ENCODE measurements around the gene REPIN1. TPM values are rescaled to one million over a fixed set of nuclear protein-coding genes. Genes with fewer than 3 reads are reported as not detected.

Gene REPIN1
- total and polyA plus RNA-seq, 7 experiments from 2014 or later, result 46.7 to 103 (median 78.4) TPM

DNA sequence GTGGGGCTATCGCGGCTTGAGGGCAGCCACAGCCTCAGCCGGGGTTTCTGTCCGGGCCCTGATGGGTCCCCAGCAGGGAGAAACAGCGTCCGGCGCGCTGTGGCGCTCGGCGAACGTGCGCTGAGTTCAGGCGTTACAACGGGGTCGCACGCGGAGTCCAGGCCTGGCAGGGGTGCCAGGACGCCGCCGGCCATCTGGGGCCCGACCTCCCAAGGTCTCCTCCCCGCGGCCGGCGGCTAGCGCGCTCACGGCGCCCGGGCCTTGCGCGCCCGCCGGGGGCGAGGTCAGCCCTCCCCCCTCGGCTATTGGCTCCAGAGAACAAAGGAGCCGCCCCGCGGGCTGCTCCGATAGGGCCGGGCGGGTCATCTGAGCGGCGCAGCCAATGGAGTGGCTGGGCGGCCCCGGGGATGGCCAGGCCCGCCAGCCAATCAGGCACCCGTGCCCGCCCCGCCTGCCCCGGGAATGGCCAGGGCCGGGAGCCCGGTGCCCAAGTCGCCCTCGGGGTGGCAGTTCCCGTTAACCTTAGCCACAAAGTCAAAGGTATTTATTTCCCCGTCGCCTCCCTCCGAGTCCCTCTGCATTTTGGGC, 10.3 kb downstream of the REPIN1 start, which contains the start of gene ZNF775:
TSS of gene ZNF775 (plus strand) at position 478 of the 588 bp plus-strand sequence. CDS start 9,141 bp downstream, outside the sequence.
- ChIA-PET POLR2A (interaction anchor here (0.7 to 2.3 kb wide), 5 partner anchors 10 to 376 kb away, joined by 3 to 35 read pairs (median 8); partner anchors contain the start of genes ACTR3C, LRRC61 and REPIN1), CTCF (interaction anchor here (1.1 to 1.3 kb wide), 2 partner anchors 24 to 27 kb away, joined by 3 read pairs; a partner anchor contains a TSS)
- DNase-seq (peak; percentile 87 to 96 (median 90)), ATAC-seq (peak; percentile 98)
- peaks cover 0 to 6% (median 0%) of the 10 kb centered on the region in 3 experiments for H3K36me3 ChIP-seq (ENCODE audit: control insufficient read depth in 2 of 3, insufficient read depth in 3 of 3, low read length in 3 of 3)
- H3K4me3 ChIP-seq (ENCODE audit: low read length), result peak within 1 kb of the TSS; percentile 68
- H3K27me3 ChIP-seq (ENCODE audit: control insufficient read depth in 2 of 2, insufficient read depth in 2 of 2, low read length in 2 of 2), result no peaks in the 10 kb centered on the region
- H3K36me3 Mint-ChIP-seq, result peaks cover 0 to 7% (median 0%) of the 10 kb centered on the region in 5 donors
- H3K4me1 Mint-ChIP-seq, result peaks cover 32 to 57% (median 46%) of the 10 kb centered on the region in 7 donors
- no peaks in the 10 kb centered on the region for H3K27me3 Mint-ChIP-seq
- H3K9me3 Mint-ChIP-seq, result no peaks in the 10 kb centered on the region
- peak within 1 kb of the TSS; percentile 84 to 95 (median 90) for H3K4me3 Mint-ChIP-seq
- H3K9me3 ChIP-seq (ENCODE audit: control insufficient read depth in 2 of 3, low read length in 3 of 3), result no peaks in the 10 kb centered on the region
- H3K27ac ChIP-seq (ENCODE audit: low read depth, low read length), result peak within 1 kb of the TSS; percentile 91
- H3K4me1 ChIP-seq (ENCODE audit: control insufficient read depth in 2 of 2, insufficient read depth in 2 of 2, low read length in 2 of 2), result peaks cover 4 to 30% of the 10 kb centered on the region in 2 donors
- peak within 1 kb of the TSS; percentile 61 to 95 (median 86) for H3K27ac Mint-ChIP-seq
- intact Hi-C loops (cut with micrococcal nuclease), result loop anchor here (1.0 to 5.0 kb wide), 9 partner anchors 10 to 963 kb away; partner anchors contain the start of genes ACTR3C (in 2 of the 2), LRRC61 (in 2 of the 2), FASTK (in 1 of the 2) and NUB1 (in 1 of the 2)

DNA sequence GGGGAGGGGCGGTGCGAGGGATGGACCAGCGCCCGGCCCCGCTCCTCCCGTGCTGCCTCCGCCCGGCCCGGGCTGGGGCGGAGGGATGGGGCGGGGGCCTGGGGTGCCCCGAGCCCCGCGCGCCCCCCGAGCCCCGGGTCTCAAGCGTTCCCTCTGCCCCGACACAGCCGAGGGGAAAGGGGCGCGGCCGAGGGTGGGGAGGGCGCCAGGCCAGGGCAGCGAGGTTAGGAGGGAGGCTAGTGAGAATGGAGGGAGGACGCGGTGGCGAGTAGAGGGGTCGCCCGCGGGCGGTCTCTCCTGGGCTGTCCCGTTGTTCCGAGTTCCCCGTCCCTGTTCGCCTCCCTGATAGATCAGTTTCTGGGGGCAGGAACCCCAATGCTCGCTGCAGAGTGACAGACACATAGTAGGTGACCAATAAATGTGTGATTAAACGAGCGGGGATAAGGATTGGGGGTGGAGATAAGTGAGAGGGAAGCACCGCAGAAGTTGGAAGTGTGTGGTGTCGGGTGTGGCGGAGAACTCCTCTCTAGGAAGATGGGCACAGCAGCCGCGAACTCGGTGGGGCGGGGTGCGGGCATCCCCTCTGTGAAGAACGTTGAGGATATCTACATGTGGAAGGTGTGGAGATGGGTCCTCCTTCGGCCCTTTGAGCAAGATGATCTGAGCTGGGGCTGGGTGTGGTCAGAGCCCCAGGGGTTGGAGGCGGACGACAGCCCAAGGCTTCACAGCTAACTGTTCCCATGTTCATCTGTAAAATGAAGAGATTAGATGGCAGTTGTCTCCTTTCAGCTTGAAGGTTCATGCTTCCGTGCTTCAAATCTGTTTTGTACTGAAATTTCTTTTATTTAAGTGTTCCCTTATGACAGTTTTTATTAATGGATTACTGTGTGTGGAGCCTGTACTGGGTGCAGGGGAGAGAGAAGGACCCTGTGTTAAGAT, 11.1 kb downstream of the REPIN1 start:
- intact Hi-C loops (cut with micrococcal nuclease), result loop anchor here (1.0 to 5.0 kb wide), 9 partner anchors 10 to 963 kb away; partner anchors contain the start of genes ACTR3C (in 2 of the 2), LRRC61 (in 2 of the 2), FASTK (in 1 of the 2) and NUB1 (in 1 of the 2)
- DNase-seq (peak in 1 of 9 donors; percentile 24), ATAC-seq (no peak)
- ChIA-PET CTCF (no interaction called here), POLR2A (interaction anchor here (1.3 to 1.5 kb wide), 3 partner anchors 10 to 22 kb away, joined by 3 to 7 read pairs (median 4); partner anchors contain the start of gene REPIN1)
- Histone ChIP-seq H3K36me3 (ENCODE audit: control insufficient read depth in 2 of 3, insufficient read depth in 3 of 3, low read length in 3 of 3) (no peaks in the 10 kb centered on the region), H3K4me3 (ENCODE audit: low read length) (peak overlapping the region; percentile 68), H3K4me1 (ENCODE audit: control insufficient read depth in 2 of 2, insufficient read depth in 2 of 2, low read length in 2 of 2) (peaks cover 4 to 30% of the 10 kb centered on the region in 2 donors), H3K27me3 (ENCODE audit: control insufficient read depth in 2 of 2, insufficient read depth in 2 of 2, low read length in 2 of 2) (no peaks in the 10 kb centered on the region), H3K27ac (ENCODE audit: low read depth, low read length) (peak overlapping the region; percentile 91), H3K9me3 (ENCODE audit: control insufficient read depth in 2 of 3, low read length in 3 of 3) (no peaks in the 10 kb centered on the region)
- Mint-ChIP-seq H3K4me3 (peak overlapping the region; percentile 84 to 95 (median 90)), H3K4me1 (peaks cover 31 to 51% (median 45%) of the 10 kb centered on the region in 7 donors), H3K9me3 (no peaks in the 10 kb centered on the region), H3K36me3 (peaks cover 0 to 2% (median 0%) of the 10 kb centered on the region in 5 donors), H3K27ac (peak overlapping the region; percentile 61 to 90 (median 74)), H3K27me3 (no peaks in the 10 kb centered on the region)

DNA sequence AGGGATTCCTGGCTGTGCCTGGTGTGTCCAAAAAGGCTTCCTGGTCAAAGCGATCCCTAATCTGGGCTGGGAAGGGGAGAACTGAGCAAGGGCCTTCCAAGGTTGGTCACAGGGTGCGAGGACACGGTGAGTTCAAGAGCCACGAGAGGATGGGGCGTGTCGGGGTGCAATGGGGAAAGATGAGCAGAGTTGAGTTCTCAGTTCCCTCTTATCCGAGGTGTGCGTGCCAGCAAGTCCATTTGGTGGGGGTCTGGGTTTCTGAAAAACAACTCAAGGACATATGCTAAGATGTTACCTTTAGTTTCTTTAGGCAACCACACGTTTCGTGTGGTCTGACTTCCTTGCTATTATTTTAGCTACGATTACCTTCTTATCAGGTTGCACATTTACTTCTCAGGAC, 11.8 kb downstream of the REPIN1 start:
- H3K4me3 ChIP-seq (ENCODE audit: low read length), result no peak overlapping the region
- CTCF ChIA-PET, result no interaction called here
- no peaks in the 10 kb centered on the region for H3K9me3 Mint-ChIP-seq
- POLR2A ChIA-PET, result interaction anchor here (0.6 to 1.5 kb wide), 4 partner anchors 11 to 24 kb away, joined by 3 to 7 read pairs (median 4); partner anchors contain the start of gene REPIN1
- DNase-seq (no peak), ATAC-seq (no peak)
- H3K9me3 ChIP-seq (ENCODE audit: control insufficient read depth in 2 of 3, low read length in 3 of 3), result no peaks in the 10 kb centered on the region
- H3K27ac Mint-ChIP-seq, result peak overlapping the region in 4 of 9 donors; percentile 61 to 79 (median 74)
- H3K27me3 Mint-ChIP-seq, result no peaks in the 10 kb centered on the region
- intact Hi-C loops (cut with micrococcal nuclease), result no loop called here
- H3K4me1 Mint-ChIP-seq, result peaks cover 31 to 47% (median 39%) of the 10 kb centered on the region in 7 donors
- no peaks in the 10 kb centered on the region for H3K27me3 ChIP-seq (ENCODE audit: control insufficient read depth in 2 of 2, insufficient read depth in 2 of 2, low read length in 2 of 2)
- H3K4me3 Mint-ChIP-seq, result peak overlapping the region; percentile 84 to 95 (median 90)
- H3K27ac ChIP-seq (ENCODE audit: low read depth, low read length), result no peak overlapping the region
- peaks cover 4 to 30% of the 10 kb centered on the region in 2 donors for H3K4me1 ChIP-seq (ENCODE audit: control insufficient read depth in 2 of 2, insufficient read depth in 2 of 2, low read length in 2 of 2)
- peaks cover 0 to 4% (median 0%) of the 10 kb centered on the region in 5 donors for H3K36me3 Mint-ChIP-seq
- no peaks in the 10 kb centered on the region for H3K36me3 ChIP-seq (ENCODE audit: control insufficient read depth in 2 of 3, insufficient read depth in 3 of 3, low read length in 3 of 3)

DNA sequence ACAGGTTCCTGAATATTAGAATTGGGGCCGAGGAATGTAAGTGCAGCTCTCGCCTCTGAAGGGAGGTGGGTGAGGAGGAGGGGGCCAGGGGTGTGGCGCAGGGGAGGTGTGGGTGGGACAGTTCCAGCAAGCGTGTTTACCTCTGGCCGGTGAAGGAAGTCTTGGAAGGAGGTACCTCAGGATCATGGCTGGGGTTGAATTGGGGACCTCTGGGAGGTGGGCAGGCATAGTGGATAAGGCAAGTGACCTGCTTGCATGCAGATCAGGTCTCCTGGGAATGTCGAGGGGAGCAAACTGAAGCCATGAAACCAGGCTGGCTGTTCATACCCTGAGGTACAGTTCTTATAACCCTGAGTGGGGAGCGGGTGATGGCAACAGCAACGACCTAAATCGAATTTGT, 12.5 kb downstream of the REPIN1 start:
- Histone ChIP-seq H3K9me3 (ENCODE audit: control insufficient read depth in 2 of 3, low read length in 3 of 3) (no peaks in the 10 kb centered on the region), H3K4me3 (ENCODE audit: low read length) (no peak overlapping the region), H3K36me3 (ENCODE audit: control insufficient read depth in 2 of 3, insufficient read depth in 3 of 3, low read length in 3 of 3) (no peaks in the 10 kb centered on the region), H3K27ac (ENCODE audit: low read depth, low read length) (no peak overlapping the region), H3K27me3 (ENCODE audit: control insufficient read depth in 2 of 2, insufficient read depth in 2 of 2, low read length in 2 of 2) (no peaks in the 10 kb centered on the region), H3K4me1 (ENCODE audit: control insufficient read depth in 2 of 2, insufficient read depth in 2 of 2, low read length in 2 of 2) (peaks cover 4 to 27% of the 10 kb centered on the region in 2 donors)
- H3K36me3 Mint-ChIP-seq, result peaks cover 0 to 5% (median 0%) of the 10 kb centered on the region in 5 donors
- H3K4me1 Mint-ChIP-seq, result peaks cover 26 to 41% (median 34%) of the 10 kb centered on the region in 7 donors
- ChIA-PET POLR2A (interaction anchor here (0.6 to 1.5 kb wide), 5 partner anchors 11 to 354 kb away, joined by 3 to 7 read pairs (median 4); partner anchors contain the start of gene REPIN1), CTCF (no interaction called here)
- ATAC-seq (no peak), DNase-seq (no peak)
- H3K27me3 Mint-ChIP-seq, result no peaks in the 10 kb centered on the region
- intact Hi-C loops (cut with micrococcal nuclease), result no loop called here
- no peaks in the 10 kb centered on the region for H3K9me3 Mint-ChIP-seq
- peak overlapping the region in 2 of 10 donors; percentile 84 to 94 for H3K4me3 Mint-ChIP-seq
- H3K27ac Mint-ChIP-seq, result no peak overlapping the region

DNA sequence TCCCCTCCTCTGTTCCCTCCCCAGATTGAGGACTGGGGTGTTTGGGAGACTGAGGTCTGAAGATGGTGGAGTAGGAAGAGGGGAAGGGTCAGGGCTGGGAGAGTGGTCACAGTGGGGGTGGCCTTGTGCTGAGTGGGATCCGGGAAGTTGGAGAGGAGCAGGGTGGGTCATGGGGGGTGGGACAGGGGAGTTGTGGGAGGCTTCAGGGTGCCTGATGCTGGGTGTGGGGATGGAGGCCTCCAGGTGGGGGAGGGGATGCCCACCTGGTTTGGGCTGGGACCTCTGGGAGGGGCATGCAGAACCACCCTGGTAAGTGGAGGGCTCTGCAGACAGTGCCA, 13.1 kb downstream of the REPIN1 start:
- POLR2A ChIA-PET, result interaction anchor here (0.9 to 2.1 kb wide), 2 partner anchors 12 to 25 kb away, joined by 4 to 7 read pairs; no protein-coding TSS in a partner anchor

More for the DNA sequence above, 13.1 kb downstream of the REPIN1 start:
- H3K9me3 Mint-ChIP-seq, result no peaks in the 10 kb centered on the region
- no peak for DNase-seq
- H3K4me3 ChIP-seq (ENCODE audit: low read length), result no peak overlapping the region
- ATAC-seq, result no peak
- H3K36me3 Mint-ChIP-seq, result peaks cover 0 to 8% (median 0%) of the 10 kb centered on the region in 5 donors
- no peak overlapping the region for H3K27ac Mint-ChIP-seq
- no peaks in the 10 kb centered on the region for H3K27me3 ChIP-seq (ENCODE audit: control insufficient read depth in 2 of 2, insufficient read depth in 2 of 2, low read length in 2 of 2)
- H3K27ac ChIP-seq (ENCODE audit: low read depth, low read length), result no peak overlapping the region
- intact Hi-C loops (cut with micrococcal nuclease), result no loop called here
- H3K4me1 Mint-ChIP-seq, result peaks cover 20 to 34% (median 27%) of the 10 kb centered on the region in 7 donors
- no peak overlapping the region for H3K4me3 Mint-ChIP-seq
- H3K4me1 ChIP-seq (ENCODE audit: control insufficient read depth in 2 of 2, insufficient read depth in 2 of 2, low read length in 2 of 2), result peaks cover 4 to 21% of the 10 kb centered on the region in 2 donors
- CTCF ChIA-PET, result no interaction called here
- no peaks in the 10 kb centered on the region for H3K36me3 ChIP-seq (ENCODE audit: control insufficient read depth in 2 of 3, insufficient read depth in 3 of 3, low read length in 3 of 3)
- H3K9me3 ChIP-seq (ENCODE audit: control insufficient read depth in 2 of 3, low read length in 3 of 3), result no peaks in the 10 kb centered on the region
- no peaks in the 10 kb centered on the region for H3K27me3 Mint-ChIP-seq
